GM12878 (cell line): ENCODE measurements around the gene RASAL2.

Experiments used
- EP300 ChIP-seq, 2 experiments: fragments of 150-350 bp in 1 of 2; IDR thresholded peaks; 2 replicates each; pipeline ENCODE4 v1.6.1; 2011 to 2012; ENCODE audit warnings: low read depth in 2 of 2, low read length in 2 of 2, borderline replicate concordance in 1 of 2, improper control_type of control experiment in 1 of 2, inconsistent platforms in 1 of 2; ENCODE audit not compliant: control insufficient read depth in 1 of 2
- MYC ChIP-seq: IDR thresholded peaks from 2 replicates; pipeline ENCODE4 v1.6.1; 2011; ENCODE audit warnings: mild to moderate bottlenecking, low read length, moderate library complexity, inconsistent platforms; ENCODE audit not compliant: insufficient read depth, insufficient replicate concordance, insufficient read length, severe bottlenecking
- STAT1 ChIP-seq: fragments of 450-650 bp; conservative IDR thresholded peaks from 2 replicates; pipeline ENCODE4 v1.6.1; 2014; ENCODE audit warnings: antibody characterized with exemption, mild to moderate bottlenecking
- YY1 ChIP-seq: IDR thresholded peaks from 2 replicates; pipeline ENCODE4 v1.6.1; 2011; ENCODE audit warnings: low read depth, mild to moderate bottlenecking, low read length
- ZNF24 ChIP-seq: fragments of 450-650 bp; IDR thresholded peaks from 2 replicates; pipeline ENCODE4 v1.6.1; 2017; ENCODE audit warnings: antibody characterized with exemption, mild to moderate bottlenecking
- TF ChIP-seq, protein P1 (sequence below), 3 experiments: IDR thresholded peaks in 2 of 3; conservative IDR thresholded peaks in 1 of 3; 2 replicates each; pipeline ENCODE4 v1.5.1; 2011; ENCODE audit warnings: low read depth in 3 of 3, low read length in 3 of 3, mild to moderate bottlenecking in 3 of 3, control low read depth in 2 of 3, moderate library complexity in 2 of 3, inconsistent platforms in 1 of 3, mixed read lengths in 1 of 3; ENCODE audit not compliant: control insufficient read depth in 2 of 3, insufficient read depth in 1 of 3; ENCODE audit errors: extremely low read depth in 1 of 3
- TF ChIP-seq, protein P2 (sequence below): IDR thresholded peaks from 2 replicates; pipeline ENCODE4 v1.6.1; 2012; ENCODE audit warnings: low read depth, low read length, improper control_type of control experiment

DNA sequence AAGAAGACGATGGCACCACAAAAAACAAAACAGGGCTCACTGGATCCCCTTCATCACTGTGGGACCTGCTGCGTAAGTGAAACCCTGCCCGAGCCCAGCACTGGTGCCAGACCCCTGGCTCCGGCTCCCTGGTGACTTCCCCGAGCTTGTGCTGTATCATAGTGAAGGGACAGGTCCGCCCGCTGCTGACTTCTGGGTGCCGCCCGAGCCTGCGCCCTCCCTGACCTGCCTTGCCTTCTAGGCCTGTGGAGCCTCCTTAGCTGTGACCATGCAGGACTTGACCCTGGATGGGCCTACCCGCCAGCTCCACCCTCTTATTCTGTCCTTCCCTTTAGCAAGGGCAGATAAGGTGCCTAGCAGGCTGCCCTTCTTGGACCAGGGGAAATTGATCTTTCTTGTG is 426.9 kb downstream of the RASAL2 start:
- TF ChIP-seq, protein P1, sequence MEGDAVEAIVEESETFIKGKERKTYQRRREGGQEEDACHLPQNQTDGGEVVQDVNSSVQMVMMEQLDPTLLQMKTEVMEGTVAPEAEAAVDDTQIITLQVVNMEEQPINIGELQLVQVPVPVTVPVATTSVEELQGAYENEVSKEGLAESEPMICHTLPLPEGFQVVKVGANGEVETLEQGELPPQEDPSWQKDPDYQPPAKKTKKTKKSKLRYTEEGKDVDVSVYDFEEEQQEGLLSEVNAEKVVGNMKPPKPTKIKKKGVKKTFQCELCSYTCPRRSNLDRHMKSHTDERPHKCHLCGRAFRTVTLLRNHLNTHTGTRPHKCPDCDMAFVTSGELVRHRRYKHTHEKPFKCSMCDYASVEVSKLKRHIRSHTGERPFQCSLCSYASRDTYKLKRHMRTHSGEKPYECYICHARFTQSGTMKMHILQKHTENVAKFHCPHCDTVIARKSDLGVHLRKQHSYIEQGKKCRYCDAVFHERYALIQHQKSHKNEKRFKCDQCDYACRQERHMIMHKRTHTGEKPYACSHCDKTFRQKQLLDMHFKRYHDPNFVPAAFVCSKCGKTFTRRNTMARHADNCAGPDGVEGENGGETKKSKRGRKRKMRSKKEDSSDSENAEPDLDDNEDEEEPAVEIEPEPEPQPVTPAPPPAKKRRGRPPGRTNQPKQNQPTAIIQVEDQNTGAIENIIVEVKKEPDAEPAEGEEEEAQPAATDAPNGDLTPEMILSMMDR (IDR thresholded peaks at IDR 0.05 in 2 of 3, conservative IDR thresholded peaks at IDR 0.05 in 1 of 3; ENCODE audit: control insufficient read depth in 2 of 3, extremely low read depth in 1 of 3, insufficient read depth in 1 of 3, low read depth in 3 of 3, low read length in 3 of 3) = no peak
- TF ChIP-seq YY1 = no peak
- TF ChIP-seq, protein P2, sequence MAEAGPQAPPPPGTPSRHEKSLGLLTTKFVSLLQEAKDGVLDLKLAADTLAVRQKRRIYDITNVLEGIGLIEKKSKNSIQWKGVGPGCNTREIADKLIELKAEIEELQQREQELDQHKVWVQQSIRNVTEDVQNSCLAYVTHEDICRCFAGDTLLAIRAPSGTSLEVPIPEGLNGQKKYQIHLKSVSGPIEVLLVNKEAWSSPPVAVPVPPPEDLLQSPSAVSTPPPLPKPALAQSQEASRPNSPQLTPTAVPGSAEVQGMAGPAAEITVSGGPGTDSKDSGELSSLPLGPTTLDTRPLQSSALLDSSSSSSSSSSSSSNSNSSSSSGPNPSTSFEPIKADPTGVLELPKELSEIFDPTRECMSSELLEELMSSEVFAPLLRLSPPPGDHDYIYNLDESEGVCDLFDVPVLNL = no peak
- no peak for TF ChIP-seq ZNF24
- TF ChIP-seq EP300 (IDR thresholded peaks at IDR 0.05; ENCODE audit: borderline replicate concordance in 1 of 2, control insufficient read depth in 1 of 2, low read depth in 2 of 2, low read length in 2 of 2) = no peak
- no peak for TF ChIP-seq MYC
- TF ChIP-seq STAT1 = no peak
